Non-pigmented ciliary epithelial cell (primary cell): ENCODE results near the gene NDN.
A peak's percentile ranks its signal among the peaks of the same experiment; 100 is the strongest.
"Not testable (repeated sequence)": the region's sequence is repeated elsewhere in the genome, so short reads cannot be mapped to it uniquely, and the experiment has no call there.

Experiments
- DNase-seq: peaks from one replicate; pipeline ENCODE4 v3.0.0-alpha.2; 2010; ENCODE audit warnings: low read depth

The NDN gene

GRCh38 chr15:23687143-23687470 lies at the start of gene NDN:
TSS of gene NDN (minus strand) at chr15:23687305. CDS start at chr15:23687217, 88 bp downstream.
- no peak for DNase-seq

DNA sequence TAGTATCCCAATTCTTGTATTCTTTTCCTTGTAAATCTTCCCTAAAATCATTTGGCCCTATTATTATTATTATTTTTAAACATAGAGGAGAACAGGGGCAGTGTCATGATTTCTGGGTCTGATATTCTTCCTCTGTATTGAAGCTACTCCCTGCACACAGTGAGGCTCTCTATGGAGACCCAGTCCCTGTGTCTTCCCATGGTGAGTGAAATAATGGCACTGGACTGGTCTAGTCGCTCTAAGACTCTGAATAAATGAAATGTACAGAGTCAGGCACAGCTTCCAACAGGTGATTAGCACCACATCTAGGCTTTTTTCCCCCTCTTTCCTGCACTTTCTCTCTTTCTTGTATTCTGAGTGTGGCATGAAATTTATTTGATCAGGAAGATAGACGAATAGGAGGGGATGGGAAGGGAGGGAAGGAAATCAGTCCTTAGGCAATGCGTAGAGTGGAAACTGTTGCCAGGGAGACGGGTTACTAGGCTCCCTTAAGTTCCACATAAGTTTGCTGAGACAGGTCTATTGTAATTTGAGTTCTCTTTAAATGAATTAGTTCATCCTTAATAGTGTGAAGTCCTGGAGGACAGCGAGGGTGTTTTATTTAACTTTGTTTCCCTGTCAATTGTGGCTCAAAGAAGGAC lies 49.0 kb upstream of the NDN start:
- no peak for DNase-seq

- no peak for DNase-seq
These were observed 47.8 kb upstream of the NDN start for GRCh38 chr15:23734862-23735261.

DNA sequence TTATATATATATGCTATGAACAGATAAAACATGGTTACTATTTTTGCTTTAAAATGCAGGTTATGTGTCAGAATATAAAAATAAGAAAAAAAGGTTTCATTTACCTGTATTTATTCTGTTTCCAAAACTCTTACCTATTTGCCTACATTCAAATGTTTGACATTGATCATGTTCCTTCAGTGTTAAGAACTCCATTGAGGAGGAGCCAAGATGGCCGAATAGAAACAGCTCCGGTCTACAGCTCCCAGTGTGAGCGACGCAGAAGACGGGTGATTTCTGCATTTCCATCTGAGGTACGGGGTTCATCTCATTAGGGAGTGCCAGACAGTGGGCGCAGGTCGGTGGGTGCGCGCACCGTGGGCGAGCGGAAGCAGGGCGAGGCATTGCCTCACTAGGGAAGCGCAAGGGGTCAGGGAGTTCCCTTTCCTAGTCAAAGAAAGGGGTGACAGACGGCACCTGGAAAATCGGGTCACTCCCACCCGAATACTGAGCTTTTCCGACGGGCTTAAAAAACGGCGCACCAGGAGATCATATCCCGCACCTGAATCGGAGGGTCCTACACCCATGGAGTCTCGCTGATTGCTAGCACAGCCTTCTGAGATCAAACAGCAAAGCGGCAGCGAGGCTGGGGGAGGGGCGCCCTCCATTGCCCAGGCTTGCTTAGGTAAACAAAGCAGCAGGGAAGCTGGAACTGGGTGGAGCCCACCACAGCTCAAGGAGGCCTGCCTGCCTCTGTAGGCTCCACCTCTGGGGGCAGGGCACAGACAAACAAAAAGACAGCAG lies 27.0 kb upstream of the NDN start:
- DNase-seq: not testable (repeated sequence)

DNA sequence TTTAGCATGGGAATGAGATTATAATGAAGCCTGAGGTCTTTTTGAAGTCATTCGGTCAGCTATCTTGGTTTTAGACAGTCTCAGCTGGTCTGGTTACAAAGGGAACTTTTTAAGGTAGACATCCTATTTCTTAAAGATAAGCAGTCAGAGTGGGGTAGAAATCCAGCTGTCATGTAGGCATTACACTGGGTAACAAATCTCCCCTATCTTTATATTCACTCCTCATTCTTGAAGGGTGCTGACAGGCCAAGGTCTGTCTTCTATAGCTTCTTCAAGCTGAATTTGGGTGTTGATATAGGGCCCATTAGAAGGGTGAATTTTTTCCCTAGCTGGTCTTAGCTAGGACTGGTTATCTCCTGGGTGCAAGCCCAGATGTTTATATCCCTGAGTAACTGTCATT lies 21.2 kb upstream of the NDN start:
- DNase-seq: no peak

GRCh38 chr15:23695282-23695681 lies 8.2 kb upstream of the NDN start:
- no peak for DNase-seq

- DNase-seq: no peak
These were observed 7.5 kb upstream of the NDN start for GRCh38 chr15:23694592-23694991.

DNA sequence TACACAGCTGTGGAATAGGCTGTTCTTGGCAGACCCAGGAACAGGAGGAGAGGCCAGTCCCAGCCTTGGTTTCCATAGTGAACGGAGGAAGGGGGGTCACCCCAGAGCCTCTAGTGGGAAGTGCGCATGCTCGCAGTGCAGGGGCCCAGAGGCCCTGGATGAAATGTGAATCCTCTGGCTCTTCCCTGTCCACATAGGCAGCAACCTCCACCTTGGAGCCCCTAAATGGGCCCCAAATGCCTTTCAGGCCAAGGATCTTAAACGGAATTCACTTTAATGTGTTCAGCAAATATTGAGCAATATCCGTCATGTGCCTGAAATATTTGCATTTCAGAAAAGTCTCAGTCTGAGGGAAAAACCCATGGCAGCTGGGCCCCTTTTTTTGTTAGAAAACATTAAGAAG lies 3.3 kb upstream of the NDN start:
- peak; percentile 15 for DNase-seq

DNA sequence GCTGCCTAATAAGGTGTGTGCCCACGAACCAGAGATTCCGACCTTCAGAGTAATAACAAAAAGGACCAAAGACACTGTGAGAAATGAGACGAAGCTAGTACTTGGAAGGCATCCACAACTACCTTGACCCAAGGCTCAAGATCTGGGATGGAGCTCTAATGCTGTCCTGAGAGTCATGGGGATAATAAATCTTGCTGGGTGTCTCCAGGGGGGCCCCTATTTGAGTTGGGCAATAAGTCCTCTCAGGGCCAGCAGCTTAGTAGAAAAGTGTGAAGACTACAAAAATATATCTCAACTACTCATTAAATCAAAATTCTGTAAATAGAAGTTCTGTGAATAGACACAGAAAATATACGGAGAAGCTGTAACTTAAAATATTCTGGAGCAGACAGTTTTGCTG lies 2.9 kb upstream of the NDN start:
- no peak for DNase-seq

DNA sequence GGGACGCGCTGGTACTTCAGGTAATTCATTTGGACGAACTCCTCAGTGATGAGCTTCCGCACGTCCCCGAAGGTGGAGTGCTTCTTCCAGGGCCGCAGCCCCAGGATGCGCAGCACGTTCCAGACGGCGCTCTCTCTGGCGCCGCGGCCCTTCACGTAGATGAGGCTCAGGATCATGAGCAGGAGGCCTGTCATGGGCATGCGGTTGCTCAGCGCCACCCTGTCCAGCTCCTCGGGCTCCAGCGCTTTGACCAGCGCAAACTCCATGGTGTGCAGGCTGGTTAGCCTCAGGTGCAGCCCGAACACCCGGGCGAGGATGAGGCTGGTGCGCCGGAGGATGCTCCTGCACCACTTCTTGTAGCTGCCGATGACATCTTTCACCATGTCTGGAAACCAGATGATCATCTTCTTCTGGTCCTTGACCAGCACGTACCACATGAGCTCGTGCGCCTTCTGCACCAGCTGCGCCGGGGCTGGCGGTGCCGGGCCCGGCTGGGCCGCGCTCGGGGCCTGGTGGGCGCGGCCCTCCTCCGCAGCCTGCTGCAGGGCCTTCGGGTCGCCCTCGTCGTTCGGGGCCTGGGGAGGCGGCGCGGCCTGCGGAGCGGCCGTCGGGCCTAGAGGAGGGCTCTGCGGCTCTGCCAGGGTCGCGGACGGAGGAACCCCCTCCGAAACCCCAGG lies 501 bp downstream of the NDN start:
- DNase-seq: no peak

DNA sequence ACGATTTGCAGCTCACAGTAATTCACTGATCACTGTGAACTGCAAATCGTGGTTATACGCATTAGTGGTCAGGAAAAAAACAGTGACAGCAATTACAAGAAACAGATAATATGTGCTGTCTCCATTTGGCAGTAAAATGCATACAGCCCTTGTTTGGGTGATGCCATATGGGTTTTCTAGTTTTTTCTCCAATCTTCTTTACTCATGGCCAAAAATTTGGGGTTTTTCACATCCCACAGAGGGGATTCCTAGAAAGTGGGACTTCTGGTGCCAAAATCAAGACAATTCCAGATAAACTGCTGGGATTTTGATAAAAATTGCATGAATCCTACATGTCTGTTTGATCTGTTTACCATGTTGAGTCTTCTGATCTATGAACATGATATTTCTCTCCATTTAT lies 15.6 kb downstream of the NDN start:
- no peak for DNase-seq

DNA sequence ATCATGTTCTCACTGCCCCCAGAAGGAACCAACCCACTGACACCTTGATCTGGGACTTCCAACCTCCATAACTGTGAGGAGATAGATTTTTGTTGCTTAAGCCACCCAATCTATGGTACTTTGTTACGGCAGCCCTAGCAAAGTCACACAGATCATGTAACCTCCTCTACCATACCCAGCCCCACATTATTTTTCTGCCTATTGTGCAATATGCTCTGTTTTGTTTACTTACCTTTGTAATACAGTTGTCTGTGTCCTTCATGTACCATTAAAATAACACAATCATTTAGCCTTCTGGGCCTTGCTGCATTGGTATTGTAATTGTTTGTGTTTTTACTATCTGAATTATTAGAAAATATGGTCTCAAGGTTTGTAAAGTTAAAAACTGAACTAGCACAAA lies 16.1 kb downstream of the NDN start:
- no peak for DNase-seq

- no peak for DNase-seq
These were observed 23.9 kb downstream of the NDN start for GRCh38 chr15:23663232-23663631.

GRCh38 chr15:23648920-23649515 lies 38.1 kb downstream of the NDN start:
- DNase-seq: no peak

- no peak for DNase-seq
These were observed 39.4 kb downstream of the NDN start, which contains the start of gene MAGEL2 for GRCh38 chr15:23647421-23648370. TSS of gene MAGEL2 (minus strand) at chr15:23647867. CDS start at chr15:23647742, 125 bp downstream.

DNA sequence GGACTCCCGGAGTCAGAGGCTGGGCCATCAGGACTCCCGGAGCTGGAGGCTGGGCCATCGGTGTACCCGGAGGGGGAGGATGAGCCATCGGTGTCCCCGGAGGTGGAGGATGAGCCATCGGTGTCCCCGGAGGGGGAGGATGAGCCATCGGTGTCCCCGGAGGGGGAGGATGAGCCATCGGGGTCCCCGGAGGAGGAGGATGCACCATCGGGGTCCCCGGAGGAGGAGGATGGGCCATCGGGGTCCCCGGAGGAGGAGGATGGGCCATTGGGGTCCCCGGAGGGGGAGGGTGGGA lies 40.2 kb downstream of the NDN start:
- no peak for DNase-seq

DNA sequence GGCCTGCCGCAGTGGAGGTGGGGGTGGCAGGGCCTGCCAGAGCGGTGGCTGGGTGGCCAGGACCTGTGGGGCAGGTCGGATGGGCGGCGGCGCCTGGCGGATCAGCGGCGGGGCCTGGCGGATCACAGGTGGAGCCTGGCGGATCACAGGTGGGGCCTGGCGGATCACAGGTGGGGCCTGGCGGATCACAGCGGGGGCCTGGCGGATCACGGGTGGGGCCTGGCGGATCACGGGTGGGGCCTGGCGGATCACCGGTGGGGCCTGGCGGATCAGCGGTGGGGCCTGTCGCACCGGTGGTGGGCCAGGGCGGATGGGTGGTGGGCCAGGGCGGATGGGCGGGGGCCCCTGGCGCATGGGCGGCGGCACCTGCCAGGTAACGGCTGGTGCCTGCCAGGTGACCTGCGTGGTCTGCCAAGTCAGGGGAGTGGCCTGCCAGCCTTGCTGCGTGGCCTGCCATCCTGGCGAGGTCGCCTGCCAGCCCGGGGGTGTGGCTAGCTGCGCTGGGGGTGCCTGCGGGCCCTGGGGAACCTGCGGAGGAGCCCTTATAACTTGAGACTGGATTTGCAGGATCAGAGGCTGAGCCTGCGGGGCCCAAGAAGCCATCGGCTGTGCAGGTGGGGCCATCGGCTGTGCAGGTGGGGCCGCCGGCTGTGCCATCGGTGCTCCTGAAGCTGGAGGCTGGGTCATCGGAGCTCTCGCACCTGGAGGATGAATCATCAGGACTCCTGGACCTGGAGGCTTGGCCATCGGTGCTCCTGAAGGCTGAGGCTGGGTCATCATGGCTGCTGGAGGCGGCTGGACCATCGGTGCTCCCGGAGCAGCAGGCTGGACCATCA lies 40.7 kb downstream of the NDN start:
- no peak for DNase-seq

- no peak for DNase-seq
These were observed 41.5 kb downstream of the NDN start for GRCh38 chr15:23645371-23646164.

DNA sequence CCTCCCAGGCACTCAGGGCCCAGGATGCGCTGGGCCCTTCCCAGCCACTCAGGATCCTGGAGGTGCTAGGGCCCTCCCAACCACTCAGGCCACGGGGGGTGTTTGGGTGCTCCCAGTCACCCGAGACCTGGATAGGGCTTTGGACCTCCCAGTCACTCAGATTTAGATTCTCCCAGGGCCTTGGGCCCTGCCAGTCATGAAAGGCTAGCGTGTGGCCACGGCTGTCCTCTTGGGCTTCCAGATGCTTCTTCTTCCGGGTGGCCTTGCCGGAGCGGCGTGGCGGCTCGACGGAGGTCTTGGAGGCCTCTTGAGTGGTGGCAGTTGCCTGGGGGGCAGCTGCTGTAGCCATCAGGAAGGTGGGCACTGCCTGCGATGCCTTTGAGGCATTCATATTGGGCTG lies 42.3 kb downstream of the NDN start:
- no peak for DNase-seq

GRCh38 chr15:23642413-23643044 lies 44.6 kb downstream of the NDN start:
- DNase-seq: peak; percentile 6
